ENCODE measurements around the gene FAM53B.

Gene FAM53B

DNA sequence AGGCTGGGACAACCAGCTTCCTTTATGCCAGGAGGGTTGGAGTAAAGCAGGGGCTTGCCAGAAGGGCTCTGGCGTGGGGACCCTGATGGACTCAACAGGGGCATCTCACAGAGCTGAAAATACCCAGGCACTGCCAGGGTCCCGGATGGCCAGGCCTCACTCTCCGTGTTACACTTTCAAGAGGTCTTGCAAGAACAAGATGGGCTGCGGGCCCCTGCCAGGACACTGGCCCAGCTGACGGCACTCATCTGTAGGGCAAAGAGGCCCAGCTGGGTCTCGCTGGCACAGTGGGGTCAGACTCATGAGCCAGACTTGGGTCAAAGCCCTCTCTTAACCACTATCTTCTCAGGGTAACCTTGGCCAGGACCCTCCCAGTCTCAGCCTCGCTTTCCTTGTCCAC, 90.9 kb downstream of the FAM53B start:
- no peak overlapping the region for H3K4me3 ChIP-seq (replicated peaks in 1 of 2; ENCODE audit: low read depth in 2 of 2, low read length in 2 of 2)
- no peak for DNase-seq (ENCODE audit: low read depth in 2 of 2)
- TF ChIP-seq, protein P1, sequence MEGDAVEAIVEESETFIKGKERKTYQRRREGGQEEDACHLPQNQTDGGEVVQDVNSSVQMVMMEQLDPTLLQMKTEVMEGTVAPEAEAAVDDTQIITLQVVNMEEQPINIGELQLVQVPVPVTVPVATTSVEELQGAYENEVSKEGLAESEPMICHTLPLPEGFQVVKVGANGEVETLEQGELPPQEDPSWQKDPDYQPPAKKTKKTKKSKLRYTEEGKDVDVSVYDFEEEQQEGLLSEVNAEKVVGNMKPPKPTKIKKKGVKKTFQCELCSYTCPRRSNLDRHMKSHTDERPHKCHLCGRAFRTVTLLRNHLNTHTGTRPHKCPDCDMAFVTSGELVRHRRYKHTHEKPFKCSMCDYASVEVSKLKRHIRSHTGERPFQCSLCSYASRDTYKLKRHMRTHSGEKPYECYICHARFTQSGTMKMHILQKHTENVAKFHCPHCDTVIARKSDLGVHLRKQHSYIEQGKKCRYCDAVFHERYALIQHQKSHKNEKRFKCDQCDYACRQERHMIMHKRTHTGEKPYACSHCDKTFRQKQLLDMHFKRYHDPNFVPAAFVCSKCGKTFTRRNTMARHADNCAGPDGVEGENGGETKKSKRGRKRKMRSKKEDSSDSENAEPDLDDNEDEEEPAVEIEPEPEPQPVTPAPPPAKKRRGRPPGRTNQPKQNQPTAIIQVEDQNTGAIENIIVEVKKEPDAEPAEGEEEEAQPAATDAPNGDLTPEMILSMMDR (IDR thresholded peaks at IDR 0.05; ENCODE audit: low read depth, low read length), result no peak

DNA sequence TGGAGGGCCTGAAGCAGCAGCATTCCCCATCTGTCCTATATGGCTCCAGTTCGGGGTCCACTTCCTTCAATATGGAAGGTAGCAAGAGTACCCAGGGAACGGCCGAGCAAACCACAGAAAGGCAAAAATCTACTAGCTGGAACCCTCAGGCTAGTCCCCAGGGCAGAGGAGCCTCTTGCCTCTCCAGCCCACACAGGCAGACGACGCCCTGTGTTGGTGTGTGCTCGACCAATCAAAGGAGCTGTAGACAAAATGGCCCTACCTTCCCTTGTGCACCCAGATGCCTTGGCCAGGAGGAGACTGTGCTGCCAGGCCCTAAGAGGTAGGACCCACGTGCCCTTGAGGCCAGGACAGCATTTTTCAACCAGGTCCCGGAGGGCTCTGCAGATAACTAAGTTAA, 91.5 kb downstream of the FAM53B start:
- DNase-seq (ENCODE audit: low read depth in 2 of 2), result no peak
- TF ChIP-seq, protein P1 (IDR thresholded peaks at IDR 0.05; ENCODE audit: low read depth, low read length), result no peak
- H3K4me3 ChIP-seq (replicated peaks in 1 of 2; ENCODE audit: low read depth in 2 of 2, low read length in 2 of 2), result no peak overlapping the region

DNA sequence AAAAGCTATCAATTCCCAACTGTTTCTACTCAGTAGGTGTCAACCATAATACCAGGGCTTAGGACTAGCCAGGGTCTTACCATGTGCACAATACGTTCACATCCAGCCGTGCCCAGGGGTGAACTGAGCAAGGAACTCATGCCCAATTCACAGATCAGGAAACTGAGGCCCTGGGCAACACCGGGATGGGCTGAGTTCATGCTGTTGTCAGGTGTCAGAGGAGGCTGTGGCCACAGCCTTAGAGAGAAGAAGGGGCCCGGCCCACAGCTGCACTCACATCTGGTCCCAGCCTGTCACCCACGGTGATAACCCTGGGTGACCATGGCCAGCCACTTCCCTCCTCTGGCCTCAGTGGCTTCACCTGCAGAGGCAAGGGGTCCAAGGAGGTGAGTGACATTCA, 92.0 kb downstream of the FAM53B start:
- DNase-seq (ENCODE audit: low read depth in 2 of 2), result no peak
- H3K4me3 ChIP-seq (replicated peaks in 1 of 2; ENCODE audit: low read depth in 2 of 2, low read length in 2 of 2), result no peak overlapping the region
- TF ChIP-seq, protein P1 (IDR thresholded peaks at IDR 0.05; ENCODE audit: low read depth, low read length), result no peak

DNA sequence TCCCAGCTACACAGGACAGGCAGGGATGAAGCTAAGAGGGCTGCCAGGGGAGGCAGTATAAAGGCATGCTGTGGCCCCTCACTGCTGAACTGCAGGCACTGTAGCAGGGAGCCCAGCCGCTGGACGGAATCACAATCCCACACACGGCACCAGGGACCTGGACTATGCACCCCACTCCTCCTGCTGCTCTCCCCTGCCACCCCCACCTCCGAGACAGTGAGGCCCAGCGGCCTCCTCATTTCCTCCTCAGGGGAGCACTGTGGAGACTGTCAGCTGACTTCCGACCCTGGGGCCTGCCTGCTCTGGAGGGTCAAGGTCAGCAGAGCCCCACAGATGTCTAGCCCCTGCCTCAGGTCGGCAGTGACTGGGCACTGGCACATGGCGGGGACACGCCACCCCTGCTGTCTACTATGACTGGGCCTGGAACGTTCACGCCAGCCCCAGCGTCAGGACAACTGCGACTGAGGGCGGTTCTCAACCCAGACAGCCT, 92.7 kb downstream of the FAM53B start:
- H3K4me3 ChIP-seq (replicated peaks in 1 of 2; ENCODE audit: low read depth in 2 of 2, low read length in 2 of 2), result no peak overlapping the region
- DNase-seq (ENCODE audit: low read depth in 2 of 2), result no peak
- TF ChIP-seq, protein P1 (IDR thresholded peaks at IDR 0.05; ENCODE audit: low read depth, low read length), result no peak

DNA sequence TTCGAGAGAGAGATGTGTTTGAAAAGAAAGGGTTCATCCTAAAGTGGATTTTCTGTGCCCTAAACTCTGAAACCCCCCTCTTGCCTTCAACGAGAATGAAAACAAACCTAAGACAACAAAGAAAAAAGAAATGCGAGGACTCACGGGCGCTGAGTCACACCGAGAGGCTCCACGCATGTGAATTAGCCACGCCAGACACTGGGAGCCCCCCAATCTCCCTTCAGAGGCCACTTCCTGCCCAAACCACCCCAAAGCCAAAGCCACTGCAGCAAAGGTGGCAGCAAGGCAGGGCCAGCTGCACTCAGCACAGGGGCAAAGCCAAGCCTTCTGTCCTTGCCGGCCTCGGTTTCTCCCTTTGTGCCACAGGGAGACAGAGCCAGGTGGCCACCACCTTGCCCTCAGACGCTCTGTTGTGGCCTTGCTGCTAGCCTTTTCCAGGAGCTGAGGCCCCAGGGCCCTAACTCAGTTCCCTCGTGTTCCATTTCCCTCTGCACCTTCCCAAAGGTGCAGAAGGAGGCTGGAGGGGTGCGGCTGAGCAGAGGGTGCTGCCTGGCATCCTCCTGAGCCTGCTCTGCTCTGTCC, 93.3 kb downstream of the FAM53B start:
- TF ChIP-seq, protein P1 (IDR thresholded peaks at IDR 0.05; ENCODE audit: low read depth, low read length), result no peak
- no peak for DNase-seq (ENCODE audit: low read depth in 2 of 2)
- no peak overlapping the region for H3K4me3 ChIP-seq (replicated peaks in 1 of 2; ENCODE audit: low read depth in 2 of 2, low read length in 2 of 2)

DNA sequence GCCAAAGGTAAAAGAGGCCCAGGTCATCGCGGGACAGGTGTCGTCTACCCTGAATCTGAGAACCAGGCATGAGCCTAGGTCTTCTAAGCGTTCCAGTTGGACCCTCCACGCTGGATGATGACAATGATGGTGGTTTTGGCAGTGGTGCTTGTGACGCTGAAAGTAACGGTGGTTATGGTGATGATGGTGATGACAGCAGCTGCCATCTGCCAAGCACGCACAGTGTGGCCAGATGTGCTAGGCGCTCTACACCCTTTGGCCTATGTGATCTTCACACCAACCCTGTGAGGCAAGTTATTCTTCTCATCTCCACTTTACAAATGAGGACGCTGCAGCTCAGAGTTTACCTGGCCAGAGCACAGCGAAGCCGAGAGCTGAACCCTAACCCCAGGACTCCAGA, 93.9 kb downstream of the FAM53B start:
- TF ChIP-seq, protein P1 (IDR thresholded peaks at IDR 0.05; ENCODE audit: low read depth, low read length), result no peak
- no peak overlapping the region for H3K4me3 ChIP-seq (replicated peaks in 1 of 2; ENCODE audit: low read depth in 2 of 2, low read length in 2 of 2)
- no peak for DNase-seq (ENCODE audit: low read depth in 2 of 2)

DNA sequence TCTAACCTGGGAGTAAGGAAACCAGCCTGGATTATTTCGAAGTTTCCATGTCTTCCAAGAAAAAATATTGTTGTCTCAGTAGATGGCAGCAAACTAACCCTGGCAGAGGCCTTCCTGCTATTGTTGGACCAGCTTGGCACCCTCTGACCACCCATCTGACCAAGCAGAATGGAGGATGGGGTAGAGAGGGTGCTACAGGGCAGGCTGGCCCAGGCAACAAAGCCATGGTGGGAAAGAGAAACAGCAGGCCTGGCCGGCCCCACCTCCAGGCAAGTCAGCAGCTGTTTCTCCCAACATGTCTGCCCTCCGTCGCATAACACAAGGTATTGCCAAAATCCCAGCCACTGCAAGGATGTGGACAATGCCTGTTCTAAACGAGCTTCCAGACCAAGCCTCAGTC, 95.0 kb downstream of the FAM53B start:
- no peak overlapping the region for H3K4me3 ChIP-seq (replicated peaks in 1 of 2; ENCODE audit: low read depth in 2 of 2, low read length in 2 of 2)
- TF ChIP-seq, protein P1 (IDR thresholded peaks at IDR 0.05; ENCODE audit: low read depth, low read length), result no peak
- DNase-seq (ENCODE audit: low read depth in 2 of 2), result peak; percentile 56 to 61
